RWPE2 (cell line): ENCODE data around the gene ADAM19.

Experiments used
- ATAC-seq: fragments of 200-7000 bp; cut with Tn5 transposase; 3 replicates; pipeline ENCODE4 v1.9.1; 2021; ENCODE audit warnings: low read depth
- DNase-seq: peaks from one replicate; pipeline ENCODE4 v3.0.0-alpha.2; 2020; ENCODE audit warnings: low spot score
- H3K27ac ChIP-seq: fragments of 450-650 bp; 2 replicates; pipeline ENCODE4 v1.5.1; 2017; ENCODE audit warnings: mild to moderate bottlenecking; ENCODE audit not compliant: poor library complexity, severe bottlenecking
- H3K27me3 ChIP-seq: fragments of 250-450 bp; sonication (Bioruptor Pico); 2 replicates; pipeline ENCODE4 v1.5.1; 2021; ENCODE audit warnings: mild to moderate bottlenecking, moderate library complexity; ENCODE audit not compliant: insufficient read depth, poor library complexity, severe bottlenecking
- H3K36me3 ChIP-seq: fragments of 250-450 bp; sonication (Bioruptor Pico); 2 replicates; pipeline ENCODE4 v1.5.1; 2020; ENCODE audit warnings: low read depth, mild to moderate bottlenecking, moderate library complexity
- H3K4me1 ChIP-seq: fragments of 250-450 bp; sonication (Bioruptor Pico); 2 replicates; pipeline ENCODE4 v1.5.1; 2021; ENCODE audit warnings: mild to moderate bottlenecking, moderate library complexity; ENCODE audit not compliant: insufficient read depth, poor library complexity, severe bottlenecking
- H3K4me3 ChIP-seq: fragments of 250-450 bp; sonication (Bioruptor Pico); 2 replicates; pipeline ENCODE4 v1.5.1; 2021; ENCODE audit warnings: mild to moderate bottlenecking, moderate library complexity; ENCODE audit not compliant: severe bottlenecking
- H3K9me3 ChIP-seq: fragments of 250-450 bp; sonication (Bioruptor Pico); 2 replicates; pipeline ENCODE4 v1.5.1; 2021; ENCODE audit warnings: mild to moderate bottlenecking, moderate library complexity; ENCODE audit not compliant: severe bottlenecking
- CTCF ChIP-seq: fragments of 450-650 bp; IDR thresholded peaks from one replicate; pipeline ENCODE4 v1.5.1; 2017; ENCODE audit warnings: mild to moderate bottlenecking, moderate library complexity; ENCODE audit not compliant: poor library complexity, severe bottlenecking

ADAM19 gene

GRCh38 chr5:157598350-157598936 is 22.9 kb upstream of the ADAM19 start:
- no peak overlapping the region for H3K27ac ChIP-seq
- H3K36me3 ChIP-seq: no peaks in the 10 kb centered on the region
- DNase-seq (no peak), ATAC-seq (no peak)
- H3K4me3 ChIP-seq: no peak overlapping the region
- no peaks in the 10 kb centered on the region for H3K27me3 ChIP-seq
- no peak for TF ChIP-seq CTCF
- H3K9me3 ChIP-seq: no peaks in the 10 kb centered on the region
- H3K4me1 ChIP-seq: peaks cover 12% of the 10 kb centered on the region

GRCh38 chr5:157597277-157597676 is 21.7 kb upstream of the ADAM19 start:
- Histone ChIP-seq H3K36me3 (no peaks in the 10 kb centered on the region), H3K4me1 (peaks cover under 1% of the 10 kb centered on the region), H3K4me3 (no peak overlapping the region), H3K9me3 (no peaks in the 10 kb centered on the region), H3K27ac (no peak overlapping the region), H3K27me3 (no peaks in the 10 kb centered on the region)
- no peak for TF ChIP-seq CTCF
- ATAC-seq (no peak), DNase-seq (no peak)

- DNase-seq (no peak), ATAC-seq (no peak)
- H3K4me3 ChIP-seq: no peak overlapping the region
- H3K4me1 ChIP-seq: no peaks in the 10 kb centered on the region
- no peak for TF ChIP-seq CTCF
- H3K27ac ChIP-seq: no peak overlapping the region
- no peaks in the 10 kb centered on the region for H3K27me3 ChIP-seq
- no peaks in the 10 kb centered on the region for H3K36me3 ChIP-seq
- H3K9me3 ChIP-seq: no peaks in the 10 kb centered on the region
Measured at GRCh38 chr5:157596487-157596886, 20.9 kb upstream of the ADAM19 start.

GRCh38 chr5:157594675-157595459 is 19.3 kb upstream of the ADAM19 start:
- H3K27me3 ChIP-seq: no peaks in the 10 kb centered on the region
- no peak for TF ChIP-seq CTCF
- no peak overlapping the region for H3K4me3 ChIP-seq
- H3K27ac ChIP-seq: no peak overlapping the region
- no peaks in the 10 kb centered on the region for H3K9me3 ChIP-seq
- DNase-seq (no peak), ATAC-seq (no peak)
- no peaks in the 10 kb centered on the region for H3K36me3 ChIP-seq
- H3K4me1 ChIP-seq: no peaks in the 10 kb centered on the region

- ATAC-seq (no peak), DNase-seq (no peak)
- Histone ChIP-seq H3K27me3 (no peaks in the 10 kb centered on the region), H3K27ac (no peak overlapping the region), H3K4me1 (no peaks in the 10 kb centered on the region), H3K9me3 (no peaks in the 10 kb centered on the region), H3K36me3 (no peaks in the 10 kb centered on the region), H3K4me3 (no peak overlapping the region)
- TF ChIP-seq CTCF: no peak
Measured at GRCh38 chr5:157594257-157594656, 18.7 kb upstream of the ADAM19 start.
